IMR-90 (cell line): ENCODE results near the gene HMGXB3.

ENCODE experiments used
- CEBPB ChIP-seq: IDR thresholded peaks from 2 replicates; pipeline ENCODE4 v1.6.1; 2012; ENCODE audit warnings: low read depth, low read length, improper control_type of control experiment
- CHD1 ChIP-seq: IDR thresholded peaks from 2 replicates; pipeline ENCODE4 v1.6.1; 2012; ENCODE audit warnings: low read depth, low read length, improper control_type of control experiment
- MAFK ChIP-seq: IDR thresholded peaks from 2 replicates; pipeline ENCODE4 v1.6.1; 2012; ENCODE audit warnings: low read depth, low read length, improper control_type of control experiment
- MAZ ChIP-seq: IDR thresholded peaks from 2 replicates; pipeline ENCODE4 v1.6.1; 2012; ENCODE audit warnings: low read depth, mild to moderate bottlenecking, low read length, improper control_type of control experiment, moderate library complexity, borderline replicate concordance
- MXI1 ChIP-seq: IDR thresholded peaks from 2 replicates; pipeline ENCODE4 v1.6.1; 2012; ENCODE audit warnings: low read depth, mild to moderate bottlenecking, low read length, moderate library complexity, borderline replicate concordance
- POLR2A ChIP-seq: IDR thresholded peaks from 2 replicates; pipeline ENCODE4 v1.6.1; 2012; ENCODE audit warnings: mild to moderate bottlenecking, low read depth, low read length
- RAD21 ChIP-seq: IDR thresholded peaks from 2 replicates; pipeline ENCODE4 v1.6.1; 2012; ENCODE audit warnings: low read length, improper control_type of control experiment
- RCOR1 ChIP-seq: IDR thresholded peaks from 2 replicates; pipeline ENCODE4 v1.6.1; 2012; ENCODE audit warnings: mild to moderate bottlenecking, low read length, improper control_type of control experiment; ENCODE audit not compliant: insufficient replicate concordance
- SMC3 ChIP-seq: fragments of 150-350 bp; IDR thresholded peaks from 2 replicates; pipeline ENCODE4 v1.6.1; 2016; ENCODE audit warnings: low read depth, mild to moderate bottlenecking, antibody characterized with exemption, low read length, moderate library complexity
- TF ChIP-seq, protein P1 (sequence below): conservative IDR thresholded peaks from 2 replicates; pipeline ENCODE4 v1.5.1; 2012; ENCODE audit warnings: mild to moderate bottlenecking, low read depth, low read length, improper control_type of control experiment
- TF ChIP-seq, protein P2 (sequence below): fragments of 150-350 bp; IDR thresholded peaks from 2 replicates; pipeline ENCODE4 v1.6.1; 2017; ENCODE audit warnings: mild to moderate bottlenecking, antibody characterized with exemption, low read length, low read depth

DNA sequence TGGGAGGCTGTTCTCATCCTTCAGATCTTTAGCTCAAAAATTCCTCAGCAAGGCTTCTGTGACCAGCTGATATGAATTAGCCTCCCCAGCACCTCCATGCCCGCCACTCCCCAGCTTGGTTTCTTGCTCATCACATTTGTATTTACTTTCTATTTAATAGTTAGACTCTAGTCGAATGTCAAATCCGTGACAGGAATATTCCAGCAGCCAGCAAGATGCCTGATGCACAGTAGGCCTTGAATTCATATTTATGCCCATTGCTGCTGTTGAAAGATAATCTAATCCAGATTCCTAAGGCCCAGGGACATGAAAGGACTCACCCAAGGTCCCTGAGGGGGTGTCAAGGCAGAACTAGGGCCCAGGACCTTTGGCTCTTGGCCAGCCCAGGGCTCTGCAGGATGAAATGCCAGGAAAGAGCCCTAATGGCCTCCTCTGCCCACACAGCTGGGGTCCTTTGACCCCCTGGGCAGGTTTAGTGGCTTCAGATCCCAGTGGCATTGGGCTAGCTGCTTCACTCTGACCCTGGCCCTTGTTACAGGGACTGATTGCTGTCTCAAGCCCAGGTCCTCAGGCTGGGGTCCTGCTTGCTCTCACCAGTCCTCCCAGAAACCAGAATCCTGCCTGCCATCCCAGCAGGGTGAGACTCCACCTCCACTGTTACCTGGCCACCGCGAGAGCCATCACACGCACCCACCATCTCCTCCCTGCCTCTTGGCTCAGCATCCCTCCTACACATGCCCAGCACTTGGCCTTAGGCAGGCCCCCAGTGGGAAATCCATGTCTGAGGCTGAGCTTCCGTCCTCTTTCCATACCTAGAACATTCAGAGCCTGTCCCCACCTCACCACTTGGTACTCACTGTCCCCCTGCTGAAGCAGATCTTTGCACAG lies 78.5 kb downstream of the HMGXB3 start:
- TF ChIP-seq, protein P1, sequence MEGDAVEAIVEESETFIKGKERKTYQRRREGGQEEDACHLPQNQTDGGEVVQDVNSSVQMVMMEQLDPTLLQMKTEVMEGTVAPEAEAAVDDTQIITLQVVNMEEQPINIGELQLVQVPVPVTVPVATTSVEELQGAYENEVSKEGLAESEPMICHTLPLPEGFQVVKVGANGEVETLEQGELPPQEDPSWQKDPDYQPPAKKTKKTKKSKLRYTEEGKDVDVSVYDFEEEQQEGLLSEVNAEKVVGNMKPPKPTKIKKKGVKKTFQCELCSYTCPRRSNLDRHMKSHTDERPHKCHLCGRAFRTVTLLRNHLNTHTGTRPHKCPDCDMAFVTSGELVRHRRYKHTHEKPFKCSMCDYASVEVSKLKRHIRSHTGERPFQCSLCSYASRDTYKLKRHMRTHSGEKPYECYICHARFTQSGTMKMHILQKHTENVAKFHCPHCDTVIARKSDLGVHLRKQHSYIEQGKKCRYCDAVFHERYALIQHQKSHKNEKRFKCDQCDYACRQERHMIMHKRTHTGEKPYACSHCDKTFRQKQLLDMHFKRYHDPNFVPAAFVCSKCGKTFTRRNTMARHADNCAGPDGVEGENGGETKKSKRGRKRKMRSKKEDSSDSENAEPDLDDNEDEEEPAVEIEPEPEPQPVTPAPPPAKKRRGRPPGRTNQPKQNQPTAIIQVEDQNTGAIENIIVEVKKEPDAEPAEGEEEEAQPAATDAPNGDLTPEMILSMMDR, result no peak
- TF ChIP-seq MAZ, result no peak
- TF ChIP-seq CEBPB, result no peak
- no peak for TF ChIP-seq POLR2A
- TF ChIP-seq RCOR1, result no peak
- no peak for TF ChIP-seq MAFK
- TF ChIP-seq, protein P2, sequence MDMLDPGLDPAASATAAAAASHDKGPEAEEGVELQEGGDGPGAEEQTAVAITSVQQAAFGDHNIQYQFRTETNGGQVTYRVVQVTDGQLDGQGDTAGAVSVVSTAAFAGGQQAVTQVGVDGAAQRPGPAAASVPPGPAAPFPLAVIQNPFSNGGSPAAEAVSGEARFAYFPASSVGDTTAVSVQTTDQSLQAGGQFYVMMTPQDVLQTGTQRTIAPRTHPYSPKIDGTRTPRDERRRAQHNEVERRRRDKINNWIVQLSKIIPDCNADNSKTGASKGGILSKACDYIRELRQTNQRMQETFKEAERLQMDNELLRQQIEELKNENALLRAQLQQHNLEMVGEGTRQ, result no peak
- TF ChIP-seq MXI1, result no peak
- no peak for TF ChIP-seq CHD1
- TF ChIP-seq SMC3, result no peak
- no peak for TF ChIP-seq RAD21
